Cardiac fibroblast (primary cell): Measurements from ENCODE around the gene ARNT2.

Experiments used
- DNase-seq, 2 donors: peaks; one replicate each; pipeline versions ENCODE4 v3.0.0 to v3.0.0-alpha.2; 2010; ENCODE audit warnings: low read depth in 2 of 2
- H3K4me3 ChIP-seq, 2 donors: replicated peaks in 1 of 2; 1 replicate in 1 of 2; 2 replicates in 1 of 2; pipeline ENCODE4 v1.5.1; 2011; ENCODE audit warnings: low read depth in 2 of 2, low read length in 2 of 2, mild to moderate bottlenecking in 2 of 2, moderate library complexity in 1 of 2
- CTCF ChIP-seq: IDR thresholded peaks from one replicate; pipeline ENCODE4 v1.5.1; 2011; ENCODE audit warnings: low read depth, mild to moderate bottlenecking, low read length, inconsistent platforms

Gene ARNT2

GRCh38 chr15:80596521-80596976 is 192.4 kb downstream of the ARNT2 start:
- H3K4me3 ChIP-seq = no peak overlapping the region
- peak in 1 of 2 donors; percentile 31 for DNase-seq
- no peak for TF ChIP-seq CTCF

- no peak overlapping the region for H3K4me3 ChIP-seq
- DNase-seq = no peak
- no peak for TF ChIP-seq CTCF
Observed at GRCh38 chr15:80597076-80597475, 192.9 kb downstream of the ARNT2 start.

- no peak for TF ChIP-seq CTCF
- DNase-seq = peak; percentile 72 to 91
- H3K4me3 ChIP-seq = no peak overlapping the region
Observed at GRCh38 chr15:80599359-80599758, 195.2 kb downstream of the ARNT2 start.

- no peak overlapping the region for H3K4me3 ChIP-seq
- no peak for DNase-seq
- no peak for TF ChIP-seq CTCF
Observed at GRCh38 chr15:80600626-80601025, 196.4 kb downstream of the ARNT2 start.

GRCh38 chr15:80601256-80601655 is 197.1 kb downstream of the ARNT2 start:
- TF ChIP-seq CTCF = no peak
- no peak for DNase-seq
- no peak overlapping the region for H3K4me3 ChIP-seq

GRCh38 chr15:80604583-80605575 is 200.7 kb downstream of the ARNT2 start:
- no peak for DNase-seq
- no peak overlapping the region for H3K4me3 ChIP-seq
- TF ChIP-seq CTCF = no peak
